Fibroblast of mammary gland (primary cell): ENCODE results near the gene NOTCH3.

Source experiments
- DNase-seq: peaks from one replicate; pipeline ENCODE4 v3.0.0-alpha.2; 2010; ENCODE audit warnings: low read depth
- H3K4me3 ChIP-seq: 2 replicates; pipeline ENCODE4 v1.5.1; 2011; ENCODE audit warnings: low read depth, mild to moderate bottlenecking, low read length, moderate library complexity; ENCODE audit not compliant: control insufficient read depth
- CTCF ChIP-seq: conservative IDR thresholded peaks from 2 replicates; pipeline ENCODE4 v1.5.1; 2011; ENCODE audit warnings: low read depth, low read length, inconsistent platforms; ENCODE audit not compliant: control insufficient read depth, insufficient read depth

Gene NOTCH3

GRCh38 chr19:15200553-15201364 is at the start of gene NOTCH3:
TSS of gene NOTCH3 (minus strand) at chr19:15200995. CDS start at chr19:15200905, 90 bp downstream.
- no peak for DNase-seq
- peak within 1 kb of the TSS; percentile 52 for H3K4me3 ChIP-seq
- TF ChIP-seq CTCF: no peak

DNA sequence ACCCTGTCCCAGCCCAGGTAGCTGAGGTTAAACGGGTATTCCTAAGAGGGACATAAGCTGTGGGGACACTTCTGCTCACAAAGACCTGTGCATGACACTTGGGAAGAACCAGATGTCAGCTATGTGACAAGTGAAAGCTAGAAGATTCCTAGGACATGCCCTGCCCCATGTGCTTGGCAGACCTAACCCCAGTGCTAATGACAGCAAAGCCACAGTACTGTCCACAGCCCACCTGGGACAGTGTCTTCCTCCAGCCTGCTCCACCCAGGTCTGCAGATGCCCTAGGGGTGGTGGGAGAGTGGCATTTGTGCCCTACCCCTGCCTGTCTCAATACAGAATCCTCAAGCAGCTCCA is 49.8 kb upstream of the NOTCH3 start:
- DNase-seq: no peak
- no peak for TF ChIP-seq CTCF
- no peak overlapping the region for H3K4me3 ChIP-seq

DNA sequence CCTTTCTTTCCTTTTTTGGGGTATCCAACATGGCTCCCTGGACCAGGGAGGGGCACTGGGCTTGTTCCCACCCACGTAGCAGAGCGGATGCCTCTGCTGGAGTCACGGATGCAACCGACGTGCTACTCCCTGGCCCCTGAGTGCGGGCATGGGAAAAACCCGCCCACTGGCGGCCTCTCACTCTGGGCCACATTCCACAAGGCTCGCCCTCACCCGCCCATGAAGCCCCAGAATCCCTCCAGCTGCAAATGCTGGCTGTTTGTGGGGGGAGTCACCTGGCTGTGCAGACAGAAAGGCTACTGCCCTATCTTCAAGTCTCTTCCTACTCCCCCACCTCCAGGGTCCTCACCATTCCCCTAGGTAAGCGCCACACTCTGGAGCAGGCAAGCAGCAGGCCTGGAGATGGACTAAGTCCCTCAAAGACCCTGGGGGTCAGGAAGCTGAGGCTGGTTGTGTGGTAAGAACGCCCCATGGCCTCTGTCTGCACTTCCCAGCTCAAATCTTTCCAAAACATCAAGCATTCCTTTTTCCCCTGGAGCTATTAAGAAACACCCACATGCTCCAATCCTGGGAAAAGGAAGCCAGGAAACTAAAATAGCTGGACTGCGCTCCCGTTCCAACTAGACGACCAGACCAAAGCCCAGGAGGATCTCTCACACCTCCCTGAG is 49.3 kb upstream of the NOTCH3 start:
- no peak overlapping the region for H3K4me3 ChIP-seq
- TF ChIP-seq CTCF: no peak
- peak; percentile 95 for DNase-seq

DNA sequence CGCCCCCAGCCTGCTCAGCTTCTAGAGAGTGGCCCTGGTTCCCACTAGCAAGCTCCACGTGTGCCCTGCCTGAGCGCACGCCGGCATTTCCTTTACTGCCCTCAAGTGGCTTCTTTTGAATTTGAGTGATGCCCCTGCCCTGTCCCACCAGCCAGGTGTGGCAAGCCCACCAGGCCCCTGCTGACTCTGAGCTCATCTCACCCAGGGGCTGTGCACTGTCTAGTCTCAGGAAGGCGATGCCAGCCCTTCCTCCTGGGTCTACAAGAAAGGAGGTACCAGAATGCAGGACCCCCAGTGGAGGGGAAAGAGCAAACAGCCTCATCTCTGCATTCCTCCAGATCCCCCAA is 48.7 kb upstream of the NOTCH3 start:
- no peak overlapping the region for H3K4me3 ChIP-seq
- DNase-seq: no peak
- TF ChIP-seq CTCF: no peak

DNA sequence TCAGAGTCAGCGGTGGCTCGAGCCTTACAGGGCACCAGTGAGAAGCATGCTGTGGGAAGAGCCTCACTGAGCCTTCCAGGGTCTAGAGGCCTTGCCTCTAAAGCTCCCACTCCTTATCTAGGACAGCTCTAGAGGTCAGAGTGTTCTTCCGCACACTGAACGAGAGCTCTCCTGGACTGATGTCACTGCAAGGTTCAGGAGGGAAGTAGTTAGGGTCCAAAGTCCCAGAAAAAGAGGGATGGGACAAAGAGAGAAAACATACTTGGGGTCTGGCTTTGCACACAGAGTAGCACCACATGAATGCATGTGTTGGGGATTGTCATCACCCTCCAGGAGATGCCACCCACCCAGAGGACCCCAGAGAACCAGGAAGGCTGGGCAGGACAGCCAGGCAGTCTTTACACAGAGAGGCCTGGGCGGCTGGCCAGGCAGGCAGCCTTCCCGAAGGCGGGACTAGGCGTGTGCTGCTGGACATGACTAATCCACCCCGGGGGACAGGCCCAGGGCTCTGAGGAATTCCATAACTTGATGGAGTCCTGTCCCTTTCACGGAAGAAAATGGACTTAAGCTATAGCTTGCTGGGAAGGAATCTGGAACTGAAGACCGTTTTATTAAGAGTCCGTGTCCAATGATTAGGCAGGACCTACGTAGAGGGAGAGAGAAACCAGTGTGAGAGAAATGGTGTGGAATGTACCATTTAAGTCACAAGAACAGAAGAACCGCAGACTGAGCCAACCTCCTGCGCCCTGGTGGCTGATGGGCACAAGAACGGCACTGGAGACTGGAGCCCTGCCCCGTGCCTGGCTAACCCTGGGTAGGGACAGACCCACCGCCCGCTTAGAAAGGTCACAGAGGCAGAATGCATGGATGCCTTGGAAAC is 48.1 kb upstream of the NOTCH3 start:
- H3K4me3 ChIP-seq: no peak overlapping the region
- TF ChIP-seq CTCF: no peak
- peak; percentile 94 for DNase-seq

- no peak for TF ChIP-seq CTCF
- no peak for DNase-seq
- no peak overlapping the region for H3K4me3 ChIP-seq
Observed at GRCh38 chr19:15248106-15248505, 47.3 kb upstream of the NOTCH3 start.
